ENCODE results near the gene TRPC4AP. TPM values are rescaled to one million over a fixed set of nuclear protein-coding genes. Genes with fewer than 3 reads are reported as not detected.

The TRPC4AP gene
- total and polyA plus RNA-seq, 10 of the 15 experiments (the other 5 are each of a cell fraction or from before 2014, with no cell fraction given): 1.1 to 61.7 (median 41.2) TPM

GRCh38 chr20:35131934-35132333, 39.3 kb upstream of the TRPC4AP start (continued):
- TF ChIP-seq SREBF2 (IDR thresholded peaks at IDR 0.05; ENCODE audit: low read length): no peak
- no peak for TF ChIP-seq PKNOX1 (IDR thresholded peaks at IDR 0.05)
- no peak for TF ChIP-seq SKIL (IDR thresholded peaks at IDR 0.05; ENCODE audit: low read depth, poor library complexity, severe bottlenecking)
- no peak for TF ChIP-seq HDAC6 (IDR thresholded peaks at IDR 0.05; ENCODE audit: unreplicated experiment)
- TF ChIP-seq NR2C2 (IDR thresholded peaks at IDR 0.05; ENCODE audit: borderline replicate concordance, control insufficient read depth, insufficient read length, low read depth): no peak
- TF ChIP-seq STAT1 (conservative IDR thresholded peaks at IDR 0.05): no peak

GRCh38 chr20:35129647-35130069, 37.1 kb upstream of the TRPC4AP start:
- WGBS (ENCODE audit: insufficient coverage, insufficient replicate concordance, low lambda C conversion rate, missing lambda C conversion rate): 96% methylated on average over 2 of the region's 2 CpGs
- H3K36me3 ChIP-seq (ENCODE audit: control insufficient read depth in 2 of 2, insufficient read depth in 2 of 2, low read length in 1 of 2): peaks cover 3 to 13% of the 10 kb centered on the region in 2 experiments; a peak in 2 of 4 replicates
- TF ChIP-seq EZH2 (IDR thresholded peaks at IDR 0.05; ENCODE audit: borderline replicate concordance, control insufficient read depth, low read depth, low read length): no peak
- no peak for TF ChIP-seq PAX8 (IDR thresholded peaks at IDR 0.05)
- TF ChIP-seq IRF3 (IDR thresholded peaks at IDR 0.05): no peak
- TF ChIP-seq E2F4 (IDR thresholded peaks at IDR 0.05; ENCODE audit: low read depth, low read length): no peak
- no peak for TF ChIP-seq NKRF (conservative IDR thresholded peaks at IDR 0.05)

More at GRCh38 chr20:35129647-35130069, 37.1 kb upstream of the TRPC4AP start:
- in situ Hi-C loops (cut with MboI) (no loop called here), intact Hi-C loops (cut with micrococcal nuclease; ENCODE audit: unreplicated experiment) (no loop called here)
- Histone ChIP-seq H3K27ac (ENCODE audit: control insufficient read depth, insufficient read depth) (no peak overlapping the region), H3K9me3 (replicated peaks; ENCODE audit: control insufficient read depth, insufficient read depth, low read length) (no peaks in the 10 kb centered on the region), H4K20me1 (ENCODE audit: control insufficient read depth, insufficient read depth) (no peaks in the 10 kb centered on the region), H3K4me3 (no peak overlapping the region), H2AFZ (ENCODE audit: control insufficient read depth, low read depth, low read length) (no peak overlapping the region), H3K4me2 (ENCODE audit: control insufficient read depth, insufficient read depth) (no peak overlapping the region), H3K27me3 (replicated peaks in 1 of 2; ENCODE audit: control insufficient read depth in 2 of 2, insufficient read depth in 2 of 2, low read length in 1 of 2) (no peaks in the 10 kb centered on the region), H3K79me2 (ENCODE audit: control insufficient read depth, insufficient read depth, low read length) (no peaks in the 10 kb centered on the region), H3K4me1 (ENCODE audit: control insufficient read depth, insufficient read depth, low read length) (no peaks in the 10 kb centered on the region), H3K9ac (ENCODE audit: control insufficient read depth, insufficient read depth, low read length) (no peak overlapping the region)
- no TSS peak for BruUV-seq (replicated peaks)
- ChIA-PET CTCF (interaction anchor here (1.0 to 1.7 kb wide), 2 partner anchors 17 to 33 kb away, joined by 3 to 4 read pairs; no protein-coding TSS in a partner anchor), RAD21 (ENCODE audit: unreplicated experiment) (no interaction called here), POLR2A (no interaction called here), SMC1A (ENCODE audit: uncharacterized antibody, unreplicated experiment) (no interaction called here)
- DNase-seq (ENCODE audit: low read depth, low spot score) (no peak), FAIRE-seq (no peak), ATAC-seq (no peak)

Measured in GM12878 (cell line).